GM21786 (cell line): Measurements from ENCODE around the gene PARP1.
"Not testable (repeated sequence)": the region's sequence is repeated elsewhere in the genome, so short reads cannot be mapped to it uniquely, and the experiment has no call there.

Experiments used
- ATAC-seq: cut with Tn5 transposase; IDR thresholded peaks from one replicate; pipeline ENCODE4 v1.9.1; 2021; ENCODE audit not compliant: unreplicated experiment

PARP1 gene

GRCh38 chr1:226407497-226408284 is at the start of gene PARP1:
PARP1 (minus strand) TSS chr1:226408093; CDS start chr1:226407929, 164 bp downstream.
- ATAC-seq, result peak; percentile 72

GRCh38 chr1:226457307-226457712 is 49.4 kb upstream of the PARP1 start:
- ATAC-seq, result no peak

GRCh38 chr1:226455843-226456242 is 48.0 kb upstream of the PARP1 start:
- no peak for ATAC-seq

GRCh38 chr1:226454349-226454748 is 46.5 kb upstream of the PARP1 start:
- no peak for ATAC-seq

GRCh38 chr1:226453015-226453704 is 45.3 kb upstream of the PARP1 start:
- ATAC-seq, result no peak

GRCh38 chr1:226450688-226451087 is 42.8 kb upstream of the PARP1 start:
- ATAC-seq, result no peak

- no peak for ATAC-seq
Observed at GRCh38 chr1:226449823-226450222, 41.9 kb upstream of the PARP1 start.

- no peak for ATAC-seq
Observed at GRCh38 chr1:226447932-226448665, 40.2 kb upstream of the PARP1 start.

GRCh38 chr1:226446094-226446493 is 38.2 kb upstream of the PARP1 start:
- no peak for ATAC-seq

GRCh38 chr1:226444901-226445300 is 37.0 kb upstream of the PARP1 start:
- peak; percentile 99 for ATAC-seq

- no peak for ATAC-seq
Observed at GRCh38 chr1:226443439-226443838, 35.5 kb upstream of the PARP1 start.

- no peak for ATAC-seq
Observed at GRCh38 chr1:226443033-226443432, 35.1 kb upstream of the PARP1 start.

GRCh38 chr1:226441629-226442028 is 33.7 kb upstream of the PARP1 start:
- no peak for ATAC-seq

- ATAC-seq, result no peak
Observed at GRCh38 chr1:226440512-226440911, 32.6 kb upstream of the PARP1 start.

- no peak for ATAC-seq
Observed at GRCh38 chr1:226438007-226438406, 30.1 kb upstream of the PARP1 start.

- ATAC-seq, result no peak
Observed at GRCh38 chr1:226436855-226437491, 29.1 kb upstream of the PARP1 start.

- ATAC-seq, result no peak
Observed at GRCh38 chr1:226436472-226436854, 28.6 kb upstream of the PARP1 start.

- ATAC-seq, result no peak
Observed at GRCh38 chr1:226433341-226433720, 25.4 kb upstream of the PARP1 start.

GRCh38 chr1:226432586-226433340 is 24.9 kb upstream of the PARP1 start:
- no peak for ATAC-seq

- ATAC-seq, result not testable (repeated sequence)
Observed at GRCh38 chr1:226431898-226432297, 24.0 kb upstream of the PARP1 start.
